Measurements from ENCODE around the gene FBN3.
A peak's percentile ranks its signal among the peaks of the same experiment; 100 is the strongest.

Gene FBN3

GRCh38 chr19:8075158-8076074, 74.0 kb downstream of the FBN3 start:
- TF ChIP-seq CTCF (conservative IDR thresholded peaks at IDR 0.05; ENCODE audit: low read depth, low read length) = no peak
- no peak for DNase-seq (ENCODE audit: low read depth)
- H3K4me3 ChIP-seq (ENCODE audit: low read length) = no peak overlapping the region

GRCh38 chr19:8074501-8074900, 74.9 kb downstream of the FBN3 start:
- DNase-seq (ENCODE audit: low read depth) = no peak
- TF ChIP-seq CTCF (conservative IDR thresholded peaks at IDR 0.05; ENCODE audit: low read depth, low read length) = no peak
- no peak overlapping the region for H3K4me3 ChIP-seq (ENCODE audit: low read length)

GRCh38 chr19:8071912-8072311, 77.5 kb downstream of the FBN3 start:
- no peak for TF ChIP-seq CTCF (conservative IDR thresholded peaks at IDR 0.05; ENCODE audit: low read depth, low read length)

GRCh38 chr19:8069096-8069973, 80.1 kb downstream of the FBN3 start:
- no peak for DNase-seq (ENCODE audit: low read depth)
- peak; percentile 73 for TF ChIP-seq CTCF (conservative IDR thresholded peaks at IDR 0.05; ENCODE audit: low read depth, low read length)
- H3K4me3 ChIP-seq (ENCODE audit: low read length) = no peak overlapping the region

More at GRCh38 chr19:8071912-8072311, 77.5 kb downstream of the FBN3 start:
- no peak for DNase-seq (ENCODE audit: low read depth)
- H3K4me3 ChIP-seq (ENCODE audit: low read length) = no peak overlapping the region

- no peak for DNase-seq (ENCODE audit: low read depth)
- no peak for TF ChIP-seq CTCF (conservative IDR thresholded peaks at IDR 0.05; ENCODE audit: low read depth, low read length)
- no peak overlapping the region for H3K4me3 ChIP-seq (ENCODE audit: low read length)
Measured at GRCh38 chr19:8065875-8066261, 83.5 kb downstream of the FBN3 start.

- H3K4me3 ChIP-seq (ENCODE audit: low read length) = no peak overlapping the region
- TF ChIP-seq CTCF (conservative IDR thresholded peaks at IDR 0.05; ENCODE audit: low read depth, low read length) = no peak
- no peak for DNase-seq (ENCODE audit: low read depth)
Measured at GRCh38 chr19:8064911-8065874, 84.2 kb downstream of the FBN3 start.

Measured in retinal pigment epithelial cell (primary cell).